Measurements from ENCODE around the gene POMZP3.
"Not testable (repeated sequence)": the region's sequence is repeated elsewhere in the genome, so short reads cannot be mapped to it uniquely, and the experiment has no call there.

DNA sequence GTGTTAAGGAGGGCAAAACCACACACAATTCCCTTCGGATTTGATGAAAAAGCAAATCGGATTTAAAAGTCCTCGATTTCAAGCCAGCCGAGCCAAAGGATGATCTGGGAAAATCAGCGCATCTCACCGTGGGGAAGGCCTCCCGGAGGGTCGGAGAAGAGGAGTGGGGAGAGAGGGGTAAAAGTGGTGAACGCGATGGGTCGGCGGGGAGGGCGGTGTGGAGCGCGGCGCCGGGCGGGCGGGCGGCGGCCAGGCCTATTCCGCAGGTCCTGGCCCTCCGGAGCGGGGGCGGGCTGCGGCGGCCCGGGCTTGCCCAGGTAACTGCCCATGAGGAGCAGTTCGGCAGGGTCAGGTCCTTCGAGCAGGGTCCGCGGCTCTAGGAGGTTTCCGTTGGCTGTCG, 498 bp downstream of the POMZP3 start:
- not testable (repeated sequence) for TF ChIP-seq CTCF (conservative IDR thresholded peaks at IDR 0.05; ENCODE audit: low read length); EZH2phosphoT487 (IDR thresholded peaks at IDR 0.05; ENCODE audit: borderline replicate concordance, low read depth, low read length)

Data from OCI-LY7 (cell line).